Pancreas (tissue), 10 donors: Measurements from ENCODE around the gene IMMP2L. TPM values are rescaled to one million over a fixed set of nuclear protein-coding genes. Genes with fewer than 3 reads are reported as not detected.
A peak's percentile ranks its signal among the peaks of the same experiment; 100 is the strongest.

ENCODE experiments used
- ATAC-seq, 4 donors: fragments of 200-7000 bp; cut with Tn5 transposase; one replicate each; pipeline versions ENCODE4 v1.8.0 to v1.9.1; 2020; ENCODE audit warnings: mild to moderate bottlenecking in 4 of 4, moderate library complexity in 4 of 4
- DNase-seq, 6 donors: peaks; one replicate each; pipeline ENCODE4 v3.0.0-alpha.2; 2020
- FAIRE-seq: peaks from 2 replicates; lab custom pipeline; 2012; peaks lifted over from hg19 to GRCh38; lab: Jason Lieb, UNC
- H3K27ac ChIP-seq, 4 donors: fragments of 200-600 bp; sonication (generic); 1 replicate in 3 of 4; 2 replicates in 1 of 4; pipeline versions ENCODE4 v1.5.0 to v1.8.0; 2020
- H3K27me3 ChIP-seq, 4 donors: fragments of 200-600 bp; one replicate each; pipeline ENCODE4 v1.8.0; 2021
- H3K36me3 ChIP-seq, 3 donors: fragments of 200-600 bp; sonication (generic) in 1 of 3; one replicate each; pipeline versions ENCODE4 v1.5.0 to v1.8.0; 2020 to 2021
- H3K4me1 ChIP-seq, 3 donors: fragments of 200-600 bp; one replicate each; pipeline ENCODE4 v1.8.0; 2021
- H3K4me3 ChIP-seq, 4 donors: fragments of 200-600 bp; sonication (generic) in 2 of 4; one replicate each; pipeline versions ENCODE4 v1.5.0 to v1.8.0; 2020 to 2021
- H3K9me3 ChIP-seq, 4 donors: fragments of 200-600 bp; one replicate each; pipeline ENCODE4 v1.8.0; 2021
- CTCF ChIP-seq, 4 donors: fragments of 200-600 bp; sonication (generic) in 3 of 4; IDR thresholded peaks; one replicate each; pipeline versions ENCODE4 v1.5.0 to v1.8.0; 2021; ENCODE audit warnings: antibody characterized with exemption in 4 of 4
- WGBS, 2 donors: extraction: QIAGEN DNeasy Blood & Tissue Kit; methylation state at CpG; one replicate each; pipeline ENCODE4 v1.1.7; 2013; 5-methylcytosine and 5-hydroxymethylcytosine counted together
- intact Hi-C, 3 donors: fragments of 100-400 bp; cut with DNase I; formaldehyde crosslinking; loops; one replicate each; pipeline versions ENCODE4 v1.11.1 to v1.14.2; 2022
- polyA plus RNA-seq, 2 donors: library from polyadenylated mRNA; stranded (reverse); fragments of 200-250 nt; gene quantifications; one replicate each; pipeline ENCODE4 v1.2.3, GENCODE V29; 2013
- total RNA-seq, 6 donors: library from RNA; stranded (reverse); fragmentation: NEBNext Ultra II Directional in 4 of 6; extraction: Animal tissue kit (Norgen Biotek cat#: 25700) in 4 of 6; gene quantifications; one replicate each; pipeline versions ENCODE4 v1.2.1 to v1.2.4, GENCODE V29; 2021 to 2023
- donor health status: healthy with polysubstance abuse.
- donor health status: DM: no; HTN: no; CAD: no; lungs with moderate emphysema.
- donor health status: DM: no; HTN: no; CAD: no.
- donor health status: control.
- donor health status: control.
- donor health status: Bipolar disorder and iron deficiency.
- donor health status: DM: yes; HTN: yes; CAD: no.
- donor health status: DM: no; HTN: no; CAD: no.
- donor health status: DM: no; HTN: no; CAD: no.
- donor health status: DM: yes; HTN: yes; CAD: no.

Gene IMMP2L
- total and polyA plus RNA-seq, 8 donors, result 7.3 to 30.0 (median 12.9) TPM

GRCh38 chr7:111558991-111559390, 3.3 kb downstream of the IMMP2L start:
- WGBS, 2 donors, result 25 to 26% methylated on average over 1 of the region's 1 CpG
- no peak for DNase-seq
- Histone ChIP-seq H3K36me3 (no peaks in the 10 kb centered on the region), H3K9me3 (no peaks in the 10 kb centered on the region), H3K4me3 (no peak overlapping the region), H3K4me1 (peaks cover 0 to 27% (median 24%) of the 10 kb centered on the region in 3 donors), H3K27me3 (no peaks in the 10 kb centered on the region), H3K27ac (peak overlapping the region in 1 of 4 donors; percentile 4)
- intact Hi-C loops, result no loop called here
- FAIRE-seq, result no peak
- TF ChIP-seq CTCF (IDR thresholded peaks at IDR 0.05), result no peak
- no peak for ATAC-seq

GRCh38 chr7:111556977-111557376, 5.3 kb downstream of the IMMP2L start:
- DNase-seq, result no peak
- no peaks in the 10 kb centered on the region for H3K9me3 ChIP-seq
- no peak for TF ChIP-seq CTCF (IDR thresholded peaks at IDR 0.05)
- H3K27me3 ChIP-seq, result no peaks in the 10 kb centered on the region
- no peak overlapping the region for H3K4me3 ChIP-seq
- H3K36me3 ChIP-seq, result no peaks in the 10 kb centered on the region
- no peak overlapping the region for H3K27ac ChIP-seq
- no peak for FAIRE-seq
- no peak for ATAC-seq
- H3K4me1 ChIP-seq, result peaks cover 0 to 27% (median 24%) of the 10 kb centered on the region in 3 donors
- intact Hi-C loops, result no loop called here

GRCh38 chr7:111554086-111554485, 8.2 kb downstream of the IMMP2L start:
- intact Hi-C loops, result no loop called here
- no peak for FAIRE-seq
- no peak for TF ChIP-seq CTCF (IDR thresholded peaks at IDR 0.05)
- ATAC-seq, result no peak
- no peaks in the 10 kb centered on the region for H3K27me3 ChIP-seq
- H3K4me3 ChIP-seq, result no peak overlapping the region
- no peak for DNase-seq
- peaks cover 0 to 7% (median 5%) of the 10 kb centered on the region in 3 donors for H3K4me1 ChIP-seq
- WGBS, 2 donors, result 36 to 41% methylated on average over 4 of the region's 4 CpGs
- H3K27ac ChIP-seq, result no peak overlapping the region
- no peaks in the 10 kb centered on the region for H3K9me3 ChIP-seq
- H3K36me3 ChIP-seq, result no peaks in the 10 kb centered on the region

GRCh38 chr7:111541067-111541466, 21.2 kb downstream of the IMMP2L start:
- intact Hi-C loops, result no loop called here
- no peak for TF ChIP-seq CTCF (IDR thresholded peaks at IDR 0.05)
- peaks cover 6 to 11% (median 7%) of the 10 kb centered on the region in 3 donors for H3K4me1 ChIP-seq
- H3K36me3 ChIP-seq, result no peaks in the 10 kb centered on the region
- DNase-seq (no peak), ATAC-seq (peak; percentile 41 to 62 (median 52)), FAIRE-seq (no peak)
- no peaks in the 10 kb centered on the region for H3K27me3 ChIP-seq
- H3K27ac ChIP-seq, result no peak overlapping the region
- no peak overlapping the region for H3K4me3 ChIP-seq
- no peaks in the 10 kb centered on the region for H3K9me3 ChIP-seq
- WGBS, 2 donors, result 29 to 38% methylated on average over 2 of the region's 2 CpGs

GRCh38 chr7:111540199-111540815, 22.0 kb downstream of the IMMP2L start:
- peak in 3 of 4 donors; percentile 63 to 74 (median 69) for ATAC-seq
- Histone ChIP-seq H3K27me3 (no peaks in the 10 kb centered on the region), H3K36me3 (no peaks in the 10 kb centered on the region), H3K4me1 (peaks cover 6 to 11% (median 7%) of the 10 kb centered on the region in 3 donors), H3K27ac (no peak overlapping the region), H3K4me3 (no peak overlapping the region), H3K9me3 (no peaks in the 10 kb centered on the region)
- WGBS, 2 donors, result 77 to 81% methylated on average over 5 of the region's 5 CpGs
- DNase-seq, result no peak
- no peak for TF ChIP-seq CTCF (IDR thresholded peaks at IDR 0.05)
- no peak for FAIRE-seq
- intact Hi-C loops, result no loop called here
